OCI-LY3 (cell line): ENCODE measurements around the gene ARHGAP27.

ENCODE experiments used
- H2AFZ ChIP-seq: fragments of 200-600, 300-600 bp; shearing (Covaris generic); 2 replicates; pipeline ENCODE4 v1.6.0; 2014; ENCODE audit warnings: antibody characterized with exemption, low read depth, low read length
- H3K27ac ChIP-seq: fragments of 200-600, 300-600 bp; sonication (generic); 2 replicates; pipeline ENCODE4 v1.5.1; 2014; ENCODE audit warnings: mild to moderate bottlenecking, low read length, moderate library complexity, mixed read lengths
- H3K27me3 ChIP-seq: fragments of 200-600, 300-600 bp; sonication (generic); 2 replicates; pipeline ENCODE4 v1.6.1; 2014; ENCODE audit warnings: low read depth, low read length, mixed read lengths
- H3K36me3 ChIP-seq: fragments of 200-600, 300-600 bp; sonication (generic); replicated peaks from 2 replicates; pipeline ENCODE3; 2014; ENCODE audit warnings: low read depth, low read length, mixed read lengths
- H3K4me1 ChIP-seq: fragments of 300-600, 200-600 bp; sonication (generic); 2 replicates; pipeline ENCODE4 v1.6.1; 2014; ENCODE audit warnings: low read length, mixed read lengths
- H3K4me2 ChIP-seq: fragments of 200-600, 300-600 bp; sonication (generic); 2 replicates; pipeline ENCODE4 v1.6.1; 2014; ENCODE audit warnings: low read length, mixed read lengths
- H3K4me3 ChIP-seq: fragments of 300-600, 200-600 bp; sonication (generic); 2 replicates; pipeline ENCODE4 v1.5.1; 2014; ENCODE audit warnings: antibody characterized with exemption, mild to moderate bottlenecking, low read length, moderate library complexity
- H3K79me2 ChIP-seq: fragments of 300-600, 200-600 bp; shearing (Covaris generic); 2 replicates; pipeline ENCODE4 v1.6.1; 2014; ENCODE audit warnings: mild to moderate bottlenecking, low read length, mixed read lengths
- H3K9ac ChIP-seq: fragments of 300-600, 200-600 bp; shearing (Covaris generic); 2 replicates; pipeline ENCODE4 v1.6.0; 2014; ENCODE audit warnings: mild to moderate bottlenecking, low read length, moderate library complexity
- H3K9me3 ChIP-seq: fragments of 200-600, 300-600 bp; shearing (Covaris generic); 2 replicates; pipeline ENCODE4 v1.6.1; 2014; ENCODE audit warnings: low read length, mixed read lengths; ENCODE audit not compliant: insufficient read depth
- H4K20me1 ChIP-seq: fragments of 200-600, 300-600 bp; sonication (generic); 2 replicates; pipeline ENCODE4 v1.6.1; 2016; ENCODE audit warnings: low read length, mixed read lengths; ENCODE audit not compliant: insufficient read depth
- EZH2phosphoT487 ChIP-seq: fragments of 200-600 bp; shearing (Covaris generic); IDR thresholded peaks from 2 replicates; pipeline ENCODE4 v1.6.1; 2018; ENCODE audit warnings: antibody characterized with exemption, mixed run types, low read depth
- TF ChIP-seq, protein P1 (sequence below): fragments of 200-600, 300-600 bp; sonication (generic); IDR thresholded peaks from 2 replicates; pipeline ENCODE4 v1.5.1; 2014; ENCODE audit warnings: antibody characterized with exemption, low read length, low read depth

Gene ARHGAP27

DNA sequence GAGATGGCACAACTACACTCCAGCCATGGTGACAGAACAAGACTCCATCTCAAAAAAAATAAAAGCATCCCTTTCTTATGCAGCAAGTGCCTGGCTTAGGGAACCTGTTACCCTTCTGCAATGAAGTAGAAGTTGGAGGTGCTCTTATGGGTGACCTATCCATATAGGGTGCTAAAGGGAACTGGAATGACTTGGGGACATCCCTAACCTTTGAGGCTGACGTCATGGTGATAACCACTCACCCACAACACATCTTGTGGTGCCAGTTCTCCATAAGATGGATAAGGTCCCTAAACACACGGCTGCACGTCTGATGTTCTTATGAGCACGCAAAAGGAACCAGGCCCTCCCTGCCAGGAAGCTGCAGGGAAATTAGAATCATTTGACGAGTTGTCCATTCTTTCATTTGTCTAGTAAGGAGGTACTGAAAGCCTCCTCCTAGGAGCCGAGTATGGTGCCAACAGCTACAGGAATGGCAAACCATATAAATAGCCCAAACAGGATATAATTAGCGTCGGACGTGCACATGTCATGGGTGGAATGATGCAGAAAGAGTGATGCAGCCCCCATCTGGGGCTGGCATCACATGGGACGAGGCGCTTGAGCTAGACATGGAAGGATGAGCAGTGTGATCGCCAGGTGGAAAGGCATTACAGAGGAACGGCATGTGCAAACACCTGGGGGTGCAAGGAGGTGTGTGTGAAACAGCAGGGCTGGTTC is 52.5 kb downstream of the ARHGAP27 start:
- Histone ChIP-seq H3K4me1 (peaks cover 72% of the 10 kb centered on the region), H3K9ac (peak overlapping the region; percentile 13; the same call in 1 of the 2 replicates), H3K4me2 (peak overlapping the region; percentile 62), H3K27ac (peak overlapping the region; percentile 60), H3K9me3 (no peaks in the 10 kb centered on the region), H3K27me3 (peaks cover 7% of the 10 kb centered on the region; the same call in 1 of the 2 replicates), H4K20me1 (no peaks in the 10 kb centered on the region), H3K4me3 (peak overlapping the region; percentile 44), H2AFZ (no peak overlapping the region), H3K79me2 (no peaks in the 10 kb centered on the region), H3K36me3 (no peaks in the 10 kb centered on the region)
- TF ChIP-seq, protein P1, sequence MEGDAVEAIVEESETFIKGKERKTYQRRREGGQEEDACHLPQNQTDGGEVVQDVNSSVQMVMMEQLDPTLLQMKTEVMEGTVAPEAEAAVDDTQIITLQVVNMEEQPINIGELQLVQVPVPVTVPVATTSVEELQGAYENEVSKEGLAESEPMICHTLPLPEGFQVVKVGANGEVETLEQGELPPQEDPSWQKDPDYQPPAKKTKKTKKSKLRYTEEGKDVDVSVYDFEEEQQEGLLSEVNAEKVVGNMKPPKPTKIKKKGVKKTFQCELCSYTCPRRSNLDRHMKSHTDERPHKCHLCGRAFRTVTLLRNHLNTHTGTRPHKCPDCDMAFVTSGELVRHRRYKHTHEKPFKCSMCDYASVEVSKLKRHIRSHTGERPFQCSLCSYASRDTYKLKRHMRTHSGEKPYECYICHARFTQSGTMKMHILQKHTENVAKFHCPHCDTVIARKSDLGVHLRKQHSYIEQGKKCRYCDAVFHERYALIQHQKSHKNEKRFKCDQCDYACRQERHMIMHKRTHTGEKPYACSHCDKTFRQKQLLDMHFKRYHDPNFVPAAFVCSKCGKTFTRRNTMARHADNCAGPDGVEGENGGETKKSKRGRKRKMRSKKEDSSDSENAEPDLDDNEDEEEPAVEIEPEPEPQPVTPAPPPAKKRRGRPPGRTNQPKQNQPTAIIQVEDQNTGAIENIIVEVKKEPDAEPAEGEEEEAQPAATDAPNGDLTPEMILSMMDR: no peak
- no peak for TF ChIP-seq EZH2phosphoT487

DNA sequence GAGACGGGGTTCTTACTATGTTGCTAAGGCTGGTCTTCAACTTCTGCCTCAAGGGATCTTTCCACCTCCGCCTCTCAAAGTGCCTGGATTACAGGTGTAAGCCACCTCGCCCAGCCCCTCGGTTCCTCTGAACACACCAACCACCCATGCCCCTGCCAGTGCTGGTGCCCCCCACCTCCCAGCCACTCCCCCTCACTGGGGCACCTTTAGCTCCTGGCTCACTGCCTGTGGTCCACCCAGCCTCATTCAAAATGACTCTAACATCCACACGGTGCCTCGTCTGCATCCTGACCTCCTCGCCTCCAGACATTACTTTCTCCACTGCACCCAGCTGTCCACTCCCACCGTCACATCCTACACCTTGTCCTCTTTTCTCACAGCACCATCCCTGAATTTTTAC is 55.3 kb downstream of the ARHGAP27 start:
- no peaks in the 10 kb centered on the region for H3K9me3 ChIP-seq
- no peaks in the 10 kb centered on the region for H3K36me3 ChIP-seq
- no peak overlapping the region for H2AFZ ChIP-seq
- peaks cover 7% of the 10 kb centered on the region; the same call in 1 of the 2 replicates for H3K27me3 ChIP-seq
- TF ChIP-seq, protein P1: no peak
- no peak for TF ChIP-seq EZH2phosphoT487
- no peak overlapping the region for H3K27ac ChIP-seq
- no peaks in the 10 kb centered on the region for H3K79me2 ChIP-seq
- H3K9ac ChIP-seq: no peak overlapping the region
- H3K4me3 ChIP-seq: no peak overlapping the region
- H3K4me2 ChIP-seq: no peak overlapping the region
- H4K20me1 ChIP-seq: no peaks in the 10 kb centered on the region
- H3K4me1 ChIP-seq: peaks cover 66% of the 10 kb centered on the region

DNA sequence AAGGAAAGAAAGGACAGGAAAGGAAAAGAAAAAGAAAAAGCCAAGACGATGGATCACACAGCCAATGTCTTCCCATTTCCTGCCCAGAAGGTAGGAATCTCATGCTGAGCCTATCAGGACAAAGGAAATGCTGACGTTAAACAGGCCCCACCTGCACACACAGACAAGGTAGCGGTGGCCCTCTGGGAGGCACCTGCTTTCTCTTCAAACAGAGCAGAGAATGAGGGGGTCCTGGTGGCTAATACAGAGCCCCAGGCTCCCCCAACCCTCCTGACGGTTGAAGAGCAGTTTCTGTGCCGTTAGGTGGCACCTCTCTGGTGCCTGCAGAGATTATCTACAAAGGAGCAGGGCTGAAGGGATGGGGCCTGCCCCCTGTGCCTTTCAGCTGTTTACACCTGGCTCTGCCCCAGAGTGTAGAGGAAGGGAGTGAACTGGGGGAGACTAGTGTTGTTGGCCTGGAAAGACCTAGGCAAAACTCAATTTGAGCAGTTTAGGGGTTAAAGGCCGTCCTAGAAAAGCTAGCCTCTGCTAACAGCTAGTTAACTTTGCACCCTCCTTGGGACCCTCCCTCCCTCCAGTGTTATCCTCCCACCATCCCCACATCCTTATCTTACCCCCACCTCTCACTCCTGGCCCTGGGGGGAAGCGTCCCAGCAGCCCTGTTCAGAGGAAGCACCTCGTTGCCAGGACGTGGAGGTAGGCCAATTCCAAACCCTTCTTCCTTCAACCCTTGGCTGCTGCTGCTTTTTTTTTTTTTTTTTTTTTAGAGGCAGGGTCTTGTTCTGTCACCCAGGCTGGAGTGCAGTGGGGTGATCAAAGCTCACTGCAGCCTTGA is 56.3 kb downstream of the ARHGAP27 start:
- Histone ChIP-seq H3K4me2 (no peak overlapping the region), H3K4me1 (peaks cover 59% of the 10 kb centered on the region), H4K20me1 (no peaks in the 10 kb centered on the region), H3K27me3 (peaks cover 7% of the 10 kb centered on the region; the same call in 1 of the 2 replicates), H3K4me3 (no peak overlapping the region), H3K79me2 (no peaks in the 10 kb centered on the region), H2AFZ (peak overlapping the region; percentile 29; the same call in 1 of the 2 replicates), H3K27ac (no peak overlapping the region), H3K36me3 (no peaks in the 10 kb centered on the region), H3K9ac (no peak overlapping the region), H3K9me3 (no peaks in the 10 kb centered on the region)
- no peak for TF ChIP-seq EZH2phosphoT487
- TF ChIP-seq, protein P1: peak; percentile 32

DNA sequence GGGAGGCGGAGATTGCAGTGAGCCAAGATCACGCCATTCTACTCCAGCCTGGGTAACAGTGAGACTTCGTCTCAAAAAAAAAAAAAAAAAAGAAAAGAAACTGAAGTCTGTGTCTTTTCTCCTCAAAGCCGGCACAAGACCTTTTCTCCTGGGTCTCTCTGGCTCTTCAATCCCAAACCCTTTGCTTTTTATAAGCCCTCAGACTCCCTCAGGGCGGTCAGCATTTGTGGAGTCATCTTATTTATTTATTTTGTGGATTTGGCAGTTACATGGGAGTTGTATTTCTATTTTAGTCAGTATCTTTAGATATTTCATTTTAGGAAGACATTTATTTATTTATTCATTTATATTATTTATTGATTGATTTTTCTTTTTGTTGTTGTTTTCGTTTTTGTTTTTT is 58.2 kb downstream of the ARHGAP27 start:
- H3K4me1 ChIP-seq: peaks cover 46% of the 10 kb centered on the region
- H3K4me2 ChIP-seq: no peak overlapping the region
- no peak for TF ChIP-seq EZH2phosphoT487
- TF ChIP-seq, protein P1: no peak
- H3K27me3 ChIP-seq: peaks cover 7% of the 10 kb centered on the region; the same call in 1 of the 2 replicates
- H3K27ac ChIP-seq: no peak overlapping the region
- no peak overlapping the region for H3K4me3 ChIP-seq
- no peak overlapping the region for H2AFZ ChIP-seq
- no peaks in the 10 kb centered on the region for H3K36me3 ChIP-seq
- H3K79me2 ChIP-seq: no peaks in the 10 kb centered on the region
- no peaks in the 10 kb centered on the region for H3K9me3 ChIP-seq
- H4K20me1 ChIP-seq: no peaks in the 10 kb centered on the region
- H3K9ac ChIP-seq: no peak overlapping the region
